Daoy (cell line): ENCODE results near the gene CARD14. TPM values are rescaled to one million over a fixed set of nuclear protein-coding genes. Genes with fewer than 3 reads are reported as not detected.

Source experiments
- DNase-seq: peaks from one replicate; pipeline ENCODE4 v3.0.0-alpha.2; 2015; ENCODE audit warnings: low read depth
- total RNA-seq: library from RNA; depleted of rRNA; stranded (reverse); fragments of >200 nt; shearing (Covaris generic); gene quantifications from 2 replicates; pipeline ENCODE4 v1.2.3, GENCODE V29; 2014; rRNA removed

Gene CARD14
- not detected in 2 replicates for total RNA-seq

- DNase-seq: no peak
Measured at GRCh38 chr17:80169784-80170500, at the start of gene CARD14. Gene CARD14, plus strand, starts transcription at chr17:80170030. Its CDS starts 11,409 bp downstream, at chr17:80181439.

DNA sequence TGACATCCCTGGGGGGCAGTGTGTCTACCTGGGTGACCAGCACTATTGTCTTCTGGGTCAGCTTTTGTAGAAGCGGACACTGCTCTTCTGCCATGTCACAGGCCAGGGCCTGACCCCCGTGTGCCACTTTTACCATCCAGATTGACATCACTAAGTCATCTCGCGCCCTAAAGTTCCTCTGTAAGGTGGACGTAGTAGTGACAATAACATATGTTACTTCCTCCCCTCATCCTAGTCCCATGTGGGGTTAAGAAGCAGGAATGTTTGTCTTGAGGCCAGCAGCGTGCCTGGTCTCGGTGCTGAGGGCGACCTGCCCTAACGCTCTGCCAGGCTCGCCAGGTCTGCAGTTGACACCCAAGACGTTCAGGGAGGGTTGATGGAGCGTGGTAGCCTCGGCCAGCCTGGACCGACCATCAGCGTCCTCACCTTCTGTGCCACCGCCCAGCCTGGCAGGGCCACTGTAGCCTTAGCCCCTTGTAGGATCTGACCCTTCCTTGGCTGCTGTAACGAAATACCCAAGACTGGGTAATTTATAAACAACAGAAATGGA, 47.7 kb upstream of the CARD14 start:
- no peak for DNase-seq

DNA sequence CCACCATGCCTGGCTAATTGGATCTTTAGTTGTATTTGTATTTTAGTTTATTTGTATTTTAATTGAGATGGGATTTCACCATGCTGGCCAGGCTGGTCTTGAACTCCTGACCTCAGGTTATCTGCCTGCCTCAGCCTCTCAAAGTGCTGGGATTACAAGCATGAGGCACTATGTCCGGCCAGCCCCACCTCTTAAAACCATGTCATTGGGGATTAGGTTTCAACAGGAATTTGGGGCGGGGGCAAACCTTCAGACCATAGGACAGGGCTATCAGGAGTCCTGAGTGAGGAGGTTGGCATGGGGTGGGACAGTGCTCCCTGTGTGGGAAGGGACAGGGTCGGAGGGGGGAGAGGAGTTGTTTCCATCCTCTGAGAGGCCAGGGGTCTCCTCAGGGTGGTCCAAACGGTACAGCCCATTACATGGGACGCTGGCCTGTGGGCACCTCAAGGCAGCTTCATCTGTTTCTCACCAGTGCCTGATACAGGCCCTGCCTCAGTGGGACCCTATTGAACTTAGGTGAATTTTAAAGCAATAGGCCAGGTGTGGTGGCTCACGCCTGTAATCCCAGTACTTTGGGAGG, 46.8 kb upstream of the CARD14 start:
- no peak for DNase-seq

DNA sequence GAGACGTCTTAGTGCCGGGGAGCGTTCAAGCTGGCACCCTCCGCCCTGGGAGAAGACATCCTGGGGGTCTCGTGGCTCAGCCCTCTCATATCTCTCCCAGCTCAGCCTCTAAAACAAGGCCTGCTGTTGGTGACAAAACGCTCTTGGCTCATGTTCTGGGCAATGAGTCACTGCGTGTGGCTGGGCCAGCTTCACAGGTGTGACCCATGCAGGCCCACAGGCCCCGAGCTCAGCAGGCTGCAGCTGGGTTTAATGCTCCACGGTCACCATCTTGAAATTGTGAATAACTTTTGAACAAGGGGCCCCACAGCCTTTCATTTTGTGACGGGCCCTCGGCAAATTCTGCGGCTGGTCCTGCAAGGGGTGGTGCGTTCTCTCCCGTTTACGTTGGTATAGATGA, 46.0 kb upstream of the CARD14 start:
- peak; percentile 49 for DNase-seq

GRCh38 chr17:80124351-80124981, 45.4 kb upstream of the CARD14 start:
- DNase-seq: no peak

- DNase-seq: no peak
Measured at GRCh38 chr17:80125656-80126448, 44.0 kb upstream of the CARD14 start.

DNA sequence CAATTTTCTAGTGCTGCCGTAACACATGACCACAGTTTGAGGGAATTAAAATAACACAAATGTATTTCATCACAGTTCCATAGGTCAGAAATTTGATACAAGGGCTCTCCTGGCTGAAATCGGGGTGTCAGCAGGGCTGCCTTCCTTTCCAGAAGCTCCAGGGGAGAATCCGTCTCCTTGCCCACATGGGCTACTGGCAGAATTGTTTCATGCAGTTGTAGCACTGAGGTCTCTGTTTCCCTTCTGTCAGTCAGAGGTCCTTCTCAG, 43.4 kb upstream of the CARD14 start:
- DNase-seq: no peak

DNA sequence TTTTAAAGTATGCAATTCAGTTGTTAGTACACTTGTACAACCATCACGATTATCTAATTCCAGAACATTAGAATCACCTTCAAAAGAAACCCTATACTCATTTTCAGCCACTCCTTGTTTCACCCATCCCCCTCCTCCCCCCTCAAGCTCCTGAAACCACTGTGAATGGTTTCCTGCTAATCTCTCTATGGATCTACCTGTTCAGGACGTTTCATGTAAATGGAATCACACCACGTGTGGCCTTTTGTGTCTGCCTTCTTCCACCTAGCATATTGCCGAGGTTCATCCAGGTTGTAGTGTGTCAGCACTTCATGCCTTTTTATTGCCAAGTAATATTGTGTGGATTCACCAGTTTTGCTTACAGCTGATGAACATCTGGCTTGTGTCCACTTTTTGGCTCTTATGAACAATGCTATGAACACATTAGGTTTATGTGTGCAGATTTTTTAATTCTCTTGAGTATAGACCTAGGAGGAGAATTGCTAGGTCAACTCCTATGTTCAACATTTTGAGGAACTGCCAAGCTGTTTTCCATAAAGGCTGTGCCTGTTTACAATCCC, 40.7 kb upstream of the CARD14 start:
- DNase-seq: no peak

GRCh38 chr17:80130992-80131391, 38.8 kb upstream of the CARD14 start:
- DNase-seq: no peak

GRCh38 chr17:80132906-80133625, 36.8 kb upstream of the CARD14 start:
- no peak for DNase-seq

- DNase-seq: no peak
Measured at GRCh38 chr17:80133626-80133970, 36.2 kb upstream of the CARD14 start.

- no peak for DNase-seq
Measured at GRCh38 chr17:80137131-80137530, 32.7 kb upstream of the CARD14 start.

- no peak for DNase-seq
Measured at GRCh38 chr17:80138856-80139426, 30.9 kb upstream of the CARD14 start.

GRCh38 chr17:80141463-80142165, 28.2 kb upstream of the CARD14 start:
- no peak for DNase-seq

DNA sequence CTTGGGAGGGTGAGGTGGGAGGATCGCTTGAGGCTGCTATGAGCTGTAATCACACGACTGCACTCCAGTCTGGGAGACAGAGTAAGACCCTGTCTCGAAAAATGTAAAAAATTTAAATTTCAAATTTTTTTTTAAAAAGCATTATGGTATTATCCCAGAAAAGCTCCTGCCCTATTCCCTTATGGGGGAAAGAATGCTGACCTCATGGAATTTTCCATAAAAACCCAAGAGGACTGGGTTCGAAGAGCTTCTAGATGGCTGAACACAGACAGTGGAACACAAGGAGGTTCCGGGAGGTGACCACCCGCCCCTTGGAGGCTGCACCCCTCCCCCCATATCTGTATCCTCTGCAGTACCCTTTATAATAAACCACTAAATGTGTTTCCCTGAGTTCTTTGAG, 26.9 kb upstream of the CARD14 start:
- no peak for DNase-seq

DNA sequence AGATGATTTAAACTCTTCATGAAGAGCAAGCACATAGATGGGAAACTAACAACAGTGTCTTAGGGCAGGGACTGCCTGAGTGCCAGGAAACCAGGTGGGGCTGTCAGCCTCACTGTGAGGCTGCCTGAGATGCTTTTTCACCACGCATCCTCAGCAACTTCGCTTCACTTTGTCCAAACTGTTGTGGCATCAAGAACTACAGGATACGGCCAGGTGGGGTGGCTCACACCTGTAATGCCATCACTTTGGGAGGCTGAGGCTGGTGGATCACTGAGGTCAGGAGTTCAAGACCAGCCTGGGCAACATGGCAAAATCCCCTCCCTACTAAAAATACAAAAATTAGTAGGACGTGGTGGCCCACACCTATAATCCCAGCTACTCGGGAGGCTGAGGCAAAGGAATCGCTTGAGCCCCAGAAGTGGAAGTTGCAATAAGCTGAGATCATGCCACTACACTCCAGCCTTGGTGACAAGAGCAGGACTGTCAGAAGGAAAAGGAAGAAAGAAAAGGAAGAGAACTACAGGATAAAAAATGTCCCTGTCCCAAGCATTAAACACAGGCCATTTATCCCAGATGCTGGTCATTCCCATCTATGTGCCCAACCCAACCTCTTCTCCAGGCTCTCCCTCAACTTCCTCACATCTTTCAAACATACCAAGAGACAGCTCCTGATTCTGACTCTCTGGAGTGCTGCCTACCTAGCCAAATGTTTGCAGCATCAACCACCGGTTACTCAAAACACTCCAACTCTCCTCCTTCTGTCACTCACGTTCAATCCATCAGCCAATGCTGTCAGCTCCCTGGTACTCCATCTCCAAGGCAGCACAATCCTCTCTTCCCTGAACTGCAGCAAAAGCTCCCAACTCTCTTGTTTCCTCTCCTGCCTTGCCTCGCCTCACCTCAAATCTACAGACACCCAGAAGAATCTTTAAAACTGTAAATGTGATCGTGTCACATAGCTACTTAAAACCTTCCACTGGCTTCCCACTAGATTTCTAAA, 24.5 kb upstream of the CARD14 start:
- no peak for DNase-seq

GRCh38 chr17:80146121-80147034, 23.5 kb upstream of the CARD14 start:
- DNase-seq: peak; percentile 27
